Ureter (tissue), 1 donor: ENCODE measurements around the gene TRIM43. TPM values are rescaled to one million over a fixed set of nuclear protein-coding genes. Genes with fewer than 3 reads are reported as not detected.
"Not testable (repeated sequence)": the region's sequence is repeated elsewhere in the genome, so short reads cannot be mapped to it uniquely, and the experiment has no call there.

Experiments
- DNase-seq: peaks from one replicate; pipeline ENCODE4 v3.0.0-alpha.2; 2020; ENCODE audit warnings: low spot score
- total RNA-seq: library from RNA; stranded (reverse); gene quantifications from one replicate; pipeline ENCODE4 v1.2.4, GENCODE V29; 2023
- donor health status: DM: yes; HTN: yes; CAD: no.

TRIM43 gene
- total RNA-seq: not detected

- not testable (repeated sequence) for DNase-seq
Measured at GRCh38 chr2:95591701-95592100, at the start of gene TRIM43. TRIM43 (plus strand) TSS chr2:95592001; CDS start chr2:95594024, 2,023 bp downstream.

GRCh38 chr2:95551055-95551568 is 40.7 kb upstream of the TRIM43 start:
- no peak for DNase-seq

GRCh38 chr2:95552911-95553310 is 38.9 kb upstream of the TRIM43 start:
- no peak for DNase-seq

GRCh38 chr2:95569170-95569569 is 22.6 kb upstream of the TRIM43 start:
- DNase-seq: no peak

- no peak for DNase-seq
Measured at GRCh38 chr2:95573866-95574265, 17.9 kb upstream of the TRIM43 start.

GRCh38 chr2:95574506-95574905 is 17.3 kb upstream of the TRIM43 start:
- no peak for DNase-seq

GRCh38 chr2:95575857-95576256 is 15.9 kb upstream of the TRIM43 start:
- DNase-seq: no peak

- DNase-seq: no peak
Measured at GRCh38 chr2:95578539-95578938, 13.3 kb upstream of the TRIM43 start.

GRCh38 chr2:95583545-95583944 is 8.3 kb upstream of the TRIM43 start:
- not testable (repeated sequence) for DNase-seq

GRCh38 chr2:95584321-95584720 is 7.5 kb upstream of the TRIM43 start:
- DNase-seq: not testable (repeated sequence)

- not testable (repeated sequence) for DNase-seq
Measured at GRCh38 chr2:95589777-95590536, 1.8 kb upstream of the TRIM43 start.

- DNase-seq: not testable (repeated sequence)
Measured at GRCh38 chr2:95592973-95593372, 1.2 kb downstream of the TRIM43 start.

- DNase-seq: not testable (repeated sequence)
Measured at GRCh38 chr2:95595012-95595411, 3.2 kb downstream of the TRIM43 start.

- not testable (repeated sequence) for DNase-seq
Measured at GRCh38 chr2:95601301-95601700, 9.5 kb downstream of the TRIM43 start.

- not testable (repeated sequence) for DNase-seq
Measured at GRCh38 chr2:95602146-95602545, 10.3 kb downstream of the TRIM43 start.

- DNase-seq: not testable (repeated sequence)
Measured at GRCh38 chr2:95608356-95608755, 16.6 kb downstream of the TRIM43 start.

- not testable (repeated sequence) for DNase-seq
Measured at GRCh38 chr2:95609764-95610163, 18.0 kb downstream of the TRIM43 start.

GRCh38 chr2:95613048-95613447 is 21.2 kb downstream of the TRIM43 start:
- not testable (repeated sequence) for DNase-seq

- DNase-seq: not testable (repeated sequence)
Measured at GRCh38 chr2:95622728-95623127, 30.9 kb downstream of the TRIM43 start.

- DNase-seq: not testable (repeated sequence)
Measured at GRCh38 chr2:95630987-95631386, 39.2 kb downstream of the TRIM43 start.

GRCh38 chr2:95633626-95634259 is 41.9 kb downstream of the TRIM43 start:
- DNase-seq: not testable (repeated sequence)

- DNase-seq: not testable (repeated sequence)
Measured at GRCh38 chr2:95640515-95641288, 48.9 kb downstream of the TRIM43 start.
